GM06990 (cell line): ENCODE results near the gene DGAT2.

Experiments
- DNase-seq: peaks from one replicate; pipeline ENCODE4 v3.0.0-alpha.2; 2011; ENCODE audit not compliant: insufficient read length; ENCODE audit errors: extremely low read depth
- H3K27me3 ChIP-seq: replicated peaks from 2 replicates; pipeline ENCODE4 v1.6.0; 2011; ENCODE audit warnings: low read length; ENCODE audit not compliant: control insufficient read depth, insufficient read depth
- H3K36me3 ChIP-seq: 2 replicates; pipeline ENCODE4 v1.5.1; 2011; ENCODE audit warnings: low read length; ENCODE audit not compliant: control insufficient read depth, insufficient read depth
- H3K4me3 ChIP-seq: replicated peaks from 2 replicates; pipeline ENCODE4 v1.5.1; 2011; ENCODE audit warnings: low read depth, mild to moderate bottlenecking, control low read depth, low read length
- TF ChIP-seq, protein P1 (sequence below): IDR thresholded peaks from 2 replicates; pipeline ENCODE4 v1.5.1; 2011; ENCODE audit warnings: low read length, control low read depth, mild to moderate bottlenecking, inconsistent platforms; ENCODE audit not compliant: insufficient read depth, poor library complexity, severe bottlenecking

Gene DGAT2

DNA sequence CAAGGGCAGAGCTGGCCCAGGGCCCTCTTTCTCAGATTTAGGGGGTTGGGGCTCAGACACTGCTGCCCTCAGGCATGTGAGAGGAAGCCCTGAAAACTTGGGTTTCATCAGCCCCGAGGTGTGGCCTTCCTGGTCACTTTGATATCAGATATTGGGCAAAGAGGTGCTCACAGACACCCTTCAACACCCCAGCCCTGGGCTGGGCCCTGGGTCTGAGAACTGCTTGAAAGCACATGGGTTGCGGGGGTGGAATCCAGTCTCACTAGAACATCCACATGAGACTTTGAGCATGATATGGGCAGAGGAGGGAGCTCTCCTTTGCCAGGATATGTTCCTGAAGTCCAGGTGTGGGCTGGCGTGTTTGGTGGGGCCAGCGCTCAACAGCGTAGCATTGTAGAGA is 10.4 kb downstream of the DGAT2 start:
- Histone ChIP-seq H3K36me3 (no peaks in the 10 kb centered on the region; the same call in 1 of the 2 replicates), H3K27me3 (no peaks in the 10 kb centered on the region), H3K4me3 (no peak overlapping the region)
- TF ChIP-seq, protein P1, sequence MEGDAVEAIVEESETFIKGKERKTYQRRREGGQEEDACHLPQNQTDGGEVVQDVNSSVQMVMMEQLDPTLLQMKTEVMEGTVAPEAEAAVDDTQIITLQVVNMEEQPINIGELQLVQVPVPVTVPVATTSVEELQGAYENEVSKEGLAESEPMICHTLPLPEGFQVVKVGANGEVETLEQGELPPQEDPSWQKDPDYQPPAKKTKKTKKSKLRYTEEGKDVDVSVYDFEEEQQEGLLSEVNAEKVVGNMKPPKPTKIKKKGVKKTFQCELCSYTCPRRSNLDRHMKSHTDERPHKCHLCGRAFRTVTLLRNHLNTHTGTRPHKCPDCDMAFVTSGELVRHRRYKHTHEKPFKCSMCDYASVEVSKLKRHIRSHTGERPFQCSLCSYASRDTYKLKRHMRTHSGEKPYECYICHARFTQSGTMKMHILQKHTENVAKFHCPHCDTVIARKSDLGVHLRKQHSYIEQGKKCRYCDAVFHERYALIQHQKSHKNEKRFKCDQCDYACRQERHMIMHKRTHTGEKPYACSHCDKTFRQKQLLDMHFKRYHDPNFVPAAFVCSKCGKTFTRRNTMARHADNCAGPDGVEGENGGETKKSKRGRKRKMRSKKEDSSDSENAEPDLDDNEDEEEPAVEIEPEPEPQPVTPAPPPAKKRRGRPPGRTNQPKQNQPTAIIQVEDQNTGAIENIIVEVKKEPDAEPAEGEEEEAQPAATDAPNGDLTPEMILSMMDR = no peak
- DNase-seq = no peak

GRCh38 chr11:75779960-75780359 is 11.4 kb downstream of the DGAT2 start:
- DNase-seq = no peak
- Histone ChIP-seq H3K4me3 (no peak overlapping the region), H3K36me3 (no peaks in the 10 kb centered on the region; the same call in 1 of the 2 replicates), H3K27me3 (no peaks in the 10 kb centered on the region)
- TF ChIP-seq, protein P1 = no peak

GRCh38 chr11:75780888-75781287 is 12.3 kb downstream of the DGAT2 start:
- TF ChIP-seq, protein P1 = no peak
- Histone ChIP-seq H3K4me3 (no peak overlapping the region), H3K27me3 (no peaks in the 10 kb centered on the region), H3K36me3 (peaks cover 5% of the 10 kb centered on the region)
- no peak for DNase-seq

- DNase-seq = no peak
- H3K36me3 ChIP-seq = peaks cover 7% of the 10 kb centered on the region
- H3K27me3 ChIP-seq = no peaks in the 10 kb centered on the region
- H3K4me3 ChIP-seq = no peak overlapping the region
- TF ChIP-seq, protein P1 = no peak
These were observed 12.7 kb downstream of the DGAT2 start for GRCh38 chr11:75781296-75781695.

DNA sequence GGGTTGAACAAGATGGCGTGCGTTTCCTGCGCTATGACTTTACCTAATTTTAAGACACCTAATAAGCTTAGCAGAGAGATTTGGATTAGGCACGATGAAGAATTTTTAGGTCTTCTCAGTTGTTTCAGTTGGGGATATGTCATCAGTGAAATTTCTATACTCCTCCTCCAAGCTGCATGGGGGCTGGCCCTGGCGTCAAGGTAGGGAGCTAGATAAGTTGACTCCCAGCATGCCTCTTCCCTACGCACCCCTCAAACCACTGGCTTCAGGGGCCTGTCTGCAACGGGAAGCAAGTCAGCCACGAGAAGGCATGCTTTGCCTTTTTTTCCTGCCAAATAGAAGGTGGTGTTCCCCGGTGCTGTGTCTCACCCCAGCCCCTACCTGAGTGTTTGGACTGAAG is 13.3 kb downstream of the DGAT2 start:
- Histone ChIP-seq H3K4me3 (no peak overlapping the region), H3K27me3 (no peaks in the 10 kb centered on the region), H3K36me3 (peaks cover 7% of the 10 kb centered on the region)
- no peak for DNase-seq
- TF ChIP-seq, protein P1 = no peak

DNA sequence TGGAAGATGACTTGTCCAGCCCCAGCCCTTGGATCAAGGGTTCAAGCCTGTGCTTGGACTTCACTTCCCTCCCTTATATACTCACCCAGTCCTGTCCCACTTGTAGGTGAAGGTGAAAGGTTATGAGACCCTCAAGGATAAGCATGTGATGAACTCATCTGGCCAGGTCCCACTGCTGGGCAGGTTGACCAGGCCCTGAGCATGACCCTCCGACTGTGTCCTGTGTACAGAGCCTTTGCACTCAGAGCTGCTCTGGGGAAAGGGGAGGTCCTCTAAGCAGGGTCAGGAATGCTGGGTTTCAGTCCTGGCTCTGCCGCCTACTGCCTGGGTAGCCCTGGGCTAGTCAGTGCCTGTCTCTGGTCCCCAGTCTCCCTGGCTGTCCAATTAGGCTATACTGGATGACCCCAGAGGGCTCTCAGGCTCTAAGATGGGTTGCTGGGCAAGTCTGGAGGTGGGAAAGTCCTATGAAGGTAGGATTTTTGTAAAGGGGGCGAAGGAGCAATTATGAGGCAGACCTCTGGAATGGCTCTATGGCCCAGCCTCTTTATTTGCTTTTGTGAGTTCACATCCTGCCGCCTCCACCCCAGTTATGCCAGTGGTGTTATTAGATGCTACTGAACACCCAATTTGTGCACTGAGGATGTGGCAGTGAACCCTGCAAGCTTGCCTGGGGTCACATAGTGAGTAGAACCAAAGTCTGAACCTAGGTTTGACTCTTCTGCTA is 14.1 kb downstream of the DGAT2 start:
- TF ChIP-seq, protein P1 = no peak
- no peak for DNase-seq
- Histone ChIP-seq H3K27me3 (no peaks in the 10 kb centered on the region), H3K36me3 (peaks cover 7% of the 10 kb centered on the region), H3K4me3 (no peak overlapping the region)
